Endothelial cell of umbilical vein (primary cell): Measurements from ENCODE around the gene LPIN1. TPM values are rescaled to one million over a fixed set of nuclear protein-coding genes. Genes with fewer than 3 reads are reported as not detected.
"Not testable (repeated sequence)": the region's sequence is repeated elsewhere in the genome, so short reads cannot be mapped to it uniquely, and the experiment has no call there.

Source experiments
- BruUV-seq: library from RNA; stranded (reverse); fragments of 400-500 nt; replicated peaks from 2 replicates; lab custom pipeline; 2021; lab: Mats Ljungman, UMichigan
- CTCF ChIA-PET: fragments of 300-600, 350-600 bp; sonication (Branson Sonifier 250); formaldehyde crosslinking; loops from one replicate; lab custom pipeline; 2021; ENCODE audit warnings: antibody characterized with exemption, inconsistent platforms; lab: Charles Lee
- POLR2A ChIA-PET: fragments of 300-600, 350-600 bp; sonication (Branson Sonifier 250); formaldehyde crosslinking; loops from one replicate; lab custom pipeline; 2021; ENCODE audit warnings: antibody characterized with exemption, inconsistent platforms; lab: Charles Lee
- DNase-seq: peaks from one replicate; pipeline ENCODE4 v3.0.0-alpha.2; 2011; ENCODE audit warnings: low read depth, low spot score
- FAIRE-seq: peaks from 2 replicates; lab custom pipeline; 2011; peaks lifted over from hg19 to GRCh38; lab: Jason Lieb, UNC
- H2AFZ ChIP-seq: 2 replicates; pipeline ENCODE4 v1.6.0; 2012; ENCODE audit warnings: low read depth, low read length, control low read depth, inconsistent platforms
- H3K27ac ChIP-seq: 2 replicates; pipeline ENCODE4 v1.5.1; 2011; ENCODE audit warnings: low read depth, mild to moderate bottlenecking, control low read depth, low read length, moderate library complexity; ENCODE audit not compliant: insufficient read depth
- H3K27me3 ChIP-seq, 2 experiments: 2 replicates each; pipeline versions ENCODE4 v1.6.0 to v1.6.1; 2011; ENCODE audit warnings: low read length in 2 of 2, mixed read lengths in 1 of 2; ENCODE audit not compliant: control insufficient read depth in 2 of 2, insufficient read depth in 2 of 2
- H3K36me3 ChIP-seq, 2 experiments: 2 replicates in 1 of 2; 3 replicates in 1 of 2; pipeline ENCODE4 v1.5.1; 2011; ENCODE audit warnings: low read length in 2 of 2, mild to moderate bottlenecking in 1 of 2, moderate library complexity in 1 of 2; ENCODE audit not compliant: control insufficient read depth in 2 of 2, insufficient read depth in 2 of 2; ENCODE audit errors: extremely low read depth in 1 of 2
- H3K4me1 ChIP-seq: 3 replicates; pipeline ENCODE4 v1.5.1; 2011; ENCODE audit warnings: mild to moderate bottlenecking, low read length; ENCODE audit not compliant: control insufficient read depth, insufficient read depth; ENCODE audit errors: extremely low read depth
- H3K4me2 ChIP-seq: 2 replicates; pipeline ENCODE4 v1.6.1; 2011; ENCODE audit warnings: low read length, control low read depth, mixed read lengths; ENCODE audit not compliant: insufficient read depth
- H3K4me3 ChIP-seq, 3 experiments: fragments of 200-600 bp in 1 of 3; sonication (generic), shearing (Covaris generic) in 1 of 3; replicated peaks in 1 of 3; 2 replicates each; pipeline ENCODE4 v1.5.1; 2011 to 2016; ENCODE audit warnings: control low read depth in 3 of 3, low read length in 3 of 3, mild to moderate bottlenecking in 2 of 3, inconsistent platforms in 1 of 3, low read depth in 1 of 3, moderate library complexity in 1 of 3; ENCODE audit not compliant: insufficient read depth in 1 of 3
- H3K79me2 ChIP-seq: 2 replicates; pipeline ENCODE4 v1.6.0; 2012; ENCODE audit warnings: low read length, inconsistent platforms; ENCODE audit not compliant: control insufficient read depth, insufficient read depth
- H3K9ac ChIP-seq: replicated peaks from 2 replicates; pipeline ENCODE3; 2011; ENCODE audit warnings: low read length, control low read depth; ENCODE audit not compliant: insufficient read depth; ENCODE audit errors: extremely low read depth
- H3K9me1 ChIP-seq: replicated peaks from 3 replicates; pipeline ENCODE4 v1.6.0; 2011; ENCODE audit warnings: mild to moderate bottlenecking, low read length; ENCODE audit not compliant: control insufficient read depth, insufficient read depth; ENCODE audit errors: extremely low read depth
- H3K9me3 ChIP-seq: replicated peaks from 2 replicates; pipeline ENCODE4 v1.5.1; 2012; ENCODE audit warnings: low read length, inconsistent platforms; ENCODE audit not compliant: control insufficient read depth, insufficient read depth
- H4K20me1 ChIP-seq: replicated peaks from 2 replicates; pipeline ENCODE3; 2011; ENCODE audit warnings: mild to moderate bottlenecking, low read length; ENCODE audit not compliant: control insufficient read depth, insufficient read depth; ENCODE audit errors: extremely low read depth
- EZH2 ChIP-seq: IDR thresholded peaks from 2 replicates; pipeline ENCODE4 v1.6.1; 2012; ENCODE audit warnings: borderline replicate concordance, low read depth, mild to moderate bottlenecking, moderate library complexity, low read length, inconsistent platforms; ENCODE audit not compliant: severe bottlenecking
- FOS ChIP-seq: IDR thresholded peaks from 2 replicates; pipeline ENCODE4 v1.6.1; 2011; ENCODE audit warnings: mild to moderate bottlenecking, low read length, moderate library complexity, borderline replicate concordance; ENCODE audit not compliant: insufficient read depth
- GATA2 ChIP-seq: IDR thresholded peaks from 2 replicates; pipeline ENCODE4 v1.7.0; 2011; ENCODE audit warnings: low read depth, mild to moderate bottlenecking, moderate library complexity, mixed read lengths, low read length; ENCODE audit not compliant: insufficient read length, insufficient read depth
- JUN ChIP-seq: IDR thresholded peaks from 2 replicates; pipeline ENCODE4 v1.6.1; 2011; ENCODE audit warnings: borderline replicate concordance, low read depth; ENCODE audit not compliant: insufficient read length, insufficient read depth
- MYC ChIP-seq: IDR thresholded peaks from one replicate; pipeline ENCODE4 v1.6.1; 2011; ENCODE audit warnings: mild to moderate bottlenecking, low read depth, low read length
- POLR2A ChIP-seq: IDR thresholded peaks from 2 replicates; pipeline ENCODE4 v1.6.1; 2012; ENCODE audit warnings: low read depth, mild to moderate bottlenecking, control low read depth, low read length
- POLR2AphosphoS5 ChIP-seq: IDR thresholded peaks from 2 replicates; pipeline ENCODE4 v1.6.1; 2012; ENCODE audit warnings: low read depth, mild to moderate bottlenecking, control low read depth, low read length, moderate library complexity; ENCODE audit not compliant: insufficient read depth
- dilution Hi-C: fragments of 300-500 bp; cut with MboI; formaldehyde crosslinking; loops from one replicate; pipeline ENCODE4 v1.15.0; 2019; ENCODE audit warnings: low sequenced_read_pairs; ENCODE audit not compliant: extremely low pct_ligation_motif_present
- intact Hi-C: fragments of 100-400 bp; cut with micrococcal nuclease; formaldehyde crosslinking; loops from one replicate; pipeline ENCODE4 v1.10.0; 2022
- polyA plus RNA-seq, 4 experiments: library from polyadenylated mRNA; depleted of rRNA in 3 of 4; stranded (reverse) in 3 of 4; unstranded in 1 of 4; fragments of >200 nt; gene quantifications; 2 replicates each; pipeline versions ENCODE4 v1.2.1 to v1.2.3, GENCODE V29; 2011 to 2012; ENCODE audit warnings: missing spikeins in 1 of 4
- total RNA-seq: library from RNA; stranded (reverse); gene quantifications from 2 replicates; pipeline ENCODE4 v1.2.3, GENCODE V29; 2021
- TF ChIP-seq, protein P1 (sequence below): IDR thresholded peaks from 2 replicates; pipeline ENCODE4 v1.6.1; 2011; ENCODE audit not compliant: insufficient read depth, insufficient read length
- TF ChIP-seq, protein P2 (sequence below), 2 donors: IDR thresholded peaks; 1 replicate in 1 of 2; 2 replicates in 1 of 2; pipeline ENCODE4 v1.5.1; 2011; ENCODE audit warnings: low read length in 2 of 2, mild to moderate bottlenecking in 2 of 2, moderate library complexity in 2 of 2, control low read depth in 1 of 2, inconsistent platforms in 1 of 2, low read depth in 1 of 2; ENCODE audit not compliant: insufficient read depth in 1 of 2; ENCODE audit errors: extremely low read depth in 1 of 2

LPIN1 gene
- total and polyA plus RNA-seq, 2 donors (not counting 3 experiments of a cell fraction or from before 2014, with no cell fraction given), result 26.6 to 80.4 TPM

DNA sequence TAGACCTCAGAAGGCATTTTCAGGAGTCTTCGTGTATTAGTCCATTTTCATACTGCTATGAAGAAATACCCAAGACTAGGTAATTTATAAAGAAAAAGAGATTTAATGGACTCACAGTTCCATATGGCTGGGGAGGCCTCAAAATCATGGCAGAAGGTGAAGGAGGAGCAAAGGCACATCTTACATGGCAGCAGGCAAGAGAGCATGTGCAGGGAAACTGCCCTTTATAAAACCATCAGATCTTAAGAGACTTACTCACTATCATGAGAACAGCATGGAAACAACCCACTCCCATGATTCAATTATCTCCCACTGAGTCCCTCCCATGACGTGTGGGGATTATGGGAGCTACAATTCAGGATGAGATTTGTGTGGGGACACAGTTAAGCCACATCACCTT, 101.5 kb downstream of the LPIN1 start:
- H3K9me3 ChIP-seq, BruUV-seq, H3K4me3 ChIP-seq, dilution Hi-C loops, H3K9me1 ChIP-seq, H3K36me3 ChIP-seq, H3K4me2 ChIP-seq, H3K79me2 ChIP-seq, CTCF ChIA-PET, intact Hi-C loops, FAIRE-seq, DNase-seq, H4K20me1 ChIP-seq, H3K4me1 ChIP-seq, POLR2A ChIA-PET, H2AFZ ChIP-seq, H3K27ac ChIP-seq, H3K9ac ChIP-seq: not testable (repeated sequence)
- H3K27me3 ChIP-seq, result peaks cover under 1 to 10% of the 10 kb centered on the region in 2 experiments

DNA sequence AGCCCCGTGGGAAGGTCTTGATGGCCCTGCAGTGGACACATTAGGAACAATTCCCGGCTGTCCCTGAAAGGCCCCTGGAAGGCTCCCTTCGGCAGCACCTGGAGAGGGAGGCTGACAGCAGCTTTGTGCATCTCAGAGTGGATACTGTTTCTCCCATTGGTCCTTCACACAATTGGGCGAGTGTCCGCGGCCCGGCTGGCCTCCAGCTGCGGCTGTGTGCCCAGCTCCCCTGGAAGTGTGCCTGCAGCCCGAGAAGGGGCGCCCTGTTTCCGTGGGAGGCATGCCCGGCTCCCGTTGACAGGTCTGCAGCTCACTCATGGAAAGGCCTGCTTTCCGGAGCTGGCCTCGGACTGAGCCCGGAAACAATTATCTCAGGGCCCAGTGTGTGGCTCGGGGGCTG, 103.7 kb downstream of the LPIN1 start:
- no TSS peak for BruUV-seq
- Histone ChIP-seq H3K9me1 (no peaks in the 10 kb centered on the region), H3K4me3 (no peak overlapping the region), H2AFZ (no peak overlapping the region), H3K4me1 (no peaks in the 10 kb centered on the region), H3K79me2 (no peaks in the 10 kb centered on the region), H3K36me3 (no peaks in the 10 kb centered on the region), H3K9me3 (no peaks in the 10 kb centered on the region), H4K20me1 (no peaks in the 10 kb centered on the region), H3K9ac (no peak overlapping the region), H3K27ac (no peak overlapping the region), H3K27me3 (peaks cover 4 to 10% of the 10 kb centered on the region in 2 experiments), H3K4me2 (no peak overlapping the region)
- CTCF ChIA-PET, result interaction anchor here (1.2 kb wide), 1 partner anchor 20 kb away, joined by 3 read pairs; no protein-coding TSS in a partner anchor
- TF ChIP-seq JUN (no peak), EZH2 (no peak), POLR2A (no peak), FOS (no peak), MYC (no peak), POLR2AphosphoS5 (no peak), GATA2 (no peak)
- TF ChIP-seq, protein P1, sequence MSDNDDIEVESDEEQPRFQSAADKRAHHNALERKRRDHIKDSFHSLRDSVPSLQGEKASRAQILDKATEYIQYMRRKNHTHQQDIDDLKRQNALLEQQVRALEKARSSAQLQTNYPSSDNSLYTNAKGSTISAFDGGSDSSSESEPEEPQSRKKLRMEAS, result no peak
- TF ChIP-seq, protein P2, sequence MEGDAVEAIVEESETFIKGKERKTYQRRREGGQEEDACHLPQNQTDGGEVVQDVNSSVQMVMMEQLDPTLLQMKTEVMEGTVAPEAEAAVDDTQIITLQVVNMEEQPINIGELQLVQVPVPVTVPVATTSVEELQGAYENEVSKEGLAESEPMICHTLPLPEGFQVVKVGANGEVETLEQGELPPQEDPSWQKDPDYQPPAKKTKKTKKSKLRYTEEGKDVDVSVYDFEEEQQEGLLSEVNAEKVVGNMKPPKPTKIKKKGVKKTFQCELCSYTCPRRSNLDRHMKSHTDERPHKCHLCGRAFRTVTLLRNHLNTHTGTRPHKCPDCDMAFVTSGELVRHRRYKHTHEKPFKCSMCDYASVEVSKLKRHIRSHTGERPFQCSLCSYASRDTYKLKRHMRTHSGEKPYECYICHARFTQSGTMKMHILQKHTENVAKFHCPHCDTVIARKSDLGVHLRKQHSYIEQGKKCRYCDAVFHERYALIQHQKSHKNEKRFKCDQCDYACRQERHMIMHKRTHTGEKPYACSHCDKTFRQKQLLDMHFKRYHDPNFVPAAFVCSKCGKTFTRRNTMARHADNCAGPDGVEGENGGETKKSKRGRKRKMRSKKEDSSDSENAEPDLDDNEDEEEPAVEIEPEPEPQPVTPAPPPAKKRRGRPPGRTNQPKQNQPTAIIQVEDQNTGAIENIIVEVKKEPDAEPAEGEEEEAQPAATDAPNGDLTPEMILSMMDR (IDR thresholded peaks at IDR 0.05; ENCODE audit: extremely low read depth in 1 of 2, insufficient read depth in 1 of 2, low read depth in 1 of 2, low read length in 2 of 2), result no peak
- DNase-seq (no peak), FAIRE-seq (no peak)
- POLR2A ChIA-PET, result no interaction called here
- intact Hi-C loops, result no loop called here
- dilution Hi-C loops, result no loop called here
